ENCODE data around the gene NLRP7.
"Not testable (repeated sequence)": the region's sequence is repeated elsewhere in the genome, so short reads cannot be mapped to it uniquely, and the experiment has no call there.

- not testable (repeated sequence) for TF ChIP-seq POLR2A (IDR thresholded peaks at IDR 0.05; ENCODE audit: low read depth, low read length); TAF1 (IDR thresholded peaks at IDR 0.05; ENCODE audit: borderline replicate concordance, low read depth, low read length); POLR2AphosphoS5 (IDR thresholded peaks at IDR 0.05; ENCODE audit: low read depth, low read length)
These were observed 39.4 kb downstream of the NLRP7 start for GRCh38 chr19:54907899-54908298.
